HCT116 (cell line): ENCODE measurements around the gene RSRC1.

Source experiments
- CTCF ChIP-seq, 3 experiments: fragments of 200-600 bp in 1 of 3; sonication (generic) in 1 of 3; IDR thresholded peaks in 2 of 3; conservative IDR thresholded peaks in 1 of 3; 2 replicates each; pipeline ENCODE4 v1.5.1; 2012 to 2017; ENCODE audit warnings: low read depth in 2 of 3, low read length in 2 of 3, antibody characterized with exemption in 1 of 3, borderline replicate concordance in 1 of 3, control low read depth in 1 of 3, mild to moderate bottlenecking in 1 of 3, mixed read lengths in 1 of 3, mixed run types in 1 of 3, moderate library complexity in 1 of 3; ENCODE audit not compliant: insufficient read depth in 1 of 3
- EZH2phosphoT487 ChIP-seq: fragments of 200-600 bp; IDR thresholded peaks from 2 replicates; pipeline ENCODE4 v1.6.1; 2018; ENCODE audit warnings: antibody characterized with exemption, borderline replicate concordance
- FOSL1 ChIP-seq: IDR thresholded peaks from 2 replicates; pipeline ENCODE4 v1.6.1; 2012; ENCODE audit warnings: low read depth
- MAX ChIP-seq: IDR thresholded peaks from 2 replicates; pipeline ENCODE4 v1.6.1; 2012
- POLR2A ChIP-seq: IDR thresholded peaks from 2 replicates; pipeline ENCODE4 v1.7.0; 2011; ENCODE audit warnings: borderline replicate concordance; ENCODE audit not compliant: insufficient read depth, insufficient read length; ENCODE audit errors: extremely low read depth
- POLR2AphosphoS5 ChIP-seq: IDR thresholded peaks from 2 replicates; pipeline ENCODE4 v1.6.1; 2011; ENCODE audit warnings: mild to moderate bottlenecking, low read depth, low read length, moderate library complexity
- RAD21 ChIP-seq: IDR thresholded peaks from 2 replicates; pipeline ENCODE4 v1.6.1; 2012; ENCODE audit warnings: low read depth, mild to moderate bottlenecking
- REST ChIP-seq: IDR thresholded peaks from 2 replicates; pipeline ENCODE4 v1.6.1; 2012; ENCODE audit warnings: low read depth
- SP1 ChIP-seq: IDR thresholded peaks from 2 replicates; pipeline ENCODE4 v1.6.1; 2012; ENCODE audit warnings: low read depth
- YY1 ChIP-seq: IDR thresholded peaks from 2 replicates; pipeline ENCODE4 v1.6.1; 2011; ENCODE audit warnings: low read length, low read depth, moderate library complexity, mild to moderate bottlenecking; ENCODE audit not compliant: insufficient replicate concordance; ENCODE audit errors: extremely low read depth

- TF ChIP-seq CTCF (IDR thresholded peaks at IDR 0.05 in 2 of 3, conservative IDR thresholded peaks at IDR 0.05 in 1 of 3; ENCODE audit: borderline replicate concordance in 1 of 3, insufficient read depth in 1 of 3, low read depth in 2 of 3, low read length in 2 of 3) = no peak
- no peak for TF ChIP-seq POLR2AphosphoS5
- no peak for TF ChIP-seq MAX
- TF ChIP-seq POLR2A = no peak
- TF ChIP-seq YY1 = no peak
- TF ChIP-seq RAD21 = no peak
- TF ChIP-seq EZH2phosphoT487 = no peak
- TF ChIP-seq REST = no peak
- TF ChIP-seq SP1 = no peak
- TF ChIP-seq FOSL1 = no peak
Measured at GRCh38 chr3:158360756-158361448, 251.0 kb downstream of the RSRC1 start.
